22Rv1 (cell line): ENCODE results near the gene DCC.

ENCODE experiments used
- ZFX ChIP-seq: fragments of 450-650 bp; IDR thresholded peaks from 2 replicates; pipeline ENCODE4 v1.6.1; 2017; ENCODE audit warnings: antibody characterized with exemption, borderline replicate concordance
- TF ChIP-seq, protein P1 (sequence below): fragments of 450-650 bp; IDR thresholded peaks from 2 replicates; pipeline ENCODE4 v1.5.1; 2017; ENCODE audit warnings: mild to moderate bottlenecking

DNA sequence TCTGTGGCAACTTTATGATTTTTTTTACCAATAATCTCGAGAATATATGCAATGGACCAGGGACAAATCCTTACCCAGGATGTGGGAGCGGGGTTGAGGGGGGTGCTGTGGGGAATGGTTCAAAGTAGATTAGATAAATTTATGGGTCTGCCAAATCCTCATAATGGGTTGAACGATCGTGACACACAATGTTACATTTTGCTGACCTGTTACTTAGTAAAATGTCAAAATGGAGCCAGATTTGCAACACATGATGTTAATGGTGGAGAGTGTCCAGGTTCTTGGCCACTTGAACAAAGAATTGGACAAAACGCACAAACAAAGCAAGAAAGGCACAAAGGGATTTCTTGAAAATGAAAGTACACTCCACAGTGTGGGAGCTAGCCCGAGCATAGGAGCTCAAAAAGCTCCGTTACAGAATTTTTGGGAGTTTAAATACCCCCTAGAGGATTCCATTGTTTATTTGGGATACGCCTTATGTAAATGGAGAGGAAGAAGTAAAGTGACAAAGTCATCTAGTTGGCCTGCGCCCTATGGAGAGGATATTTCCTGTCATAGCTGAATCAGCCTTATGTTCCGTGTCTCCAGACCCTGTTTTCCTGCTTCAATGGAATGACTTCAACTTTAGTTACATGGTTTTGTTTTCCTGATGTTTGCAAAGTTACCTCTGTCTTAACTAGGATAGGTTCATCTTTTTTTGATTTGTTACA is 776.0 kb downstream of the DCC start:
- TF ChIP-seq ZFX: no peak
- TF ChIP-seq, protein P1, sequence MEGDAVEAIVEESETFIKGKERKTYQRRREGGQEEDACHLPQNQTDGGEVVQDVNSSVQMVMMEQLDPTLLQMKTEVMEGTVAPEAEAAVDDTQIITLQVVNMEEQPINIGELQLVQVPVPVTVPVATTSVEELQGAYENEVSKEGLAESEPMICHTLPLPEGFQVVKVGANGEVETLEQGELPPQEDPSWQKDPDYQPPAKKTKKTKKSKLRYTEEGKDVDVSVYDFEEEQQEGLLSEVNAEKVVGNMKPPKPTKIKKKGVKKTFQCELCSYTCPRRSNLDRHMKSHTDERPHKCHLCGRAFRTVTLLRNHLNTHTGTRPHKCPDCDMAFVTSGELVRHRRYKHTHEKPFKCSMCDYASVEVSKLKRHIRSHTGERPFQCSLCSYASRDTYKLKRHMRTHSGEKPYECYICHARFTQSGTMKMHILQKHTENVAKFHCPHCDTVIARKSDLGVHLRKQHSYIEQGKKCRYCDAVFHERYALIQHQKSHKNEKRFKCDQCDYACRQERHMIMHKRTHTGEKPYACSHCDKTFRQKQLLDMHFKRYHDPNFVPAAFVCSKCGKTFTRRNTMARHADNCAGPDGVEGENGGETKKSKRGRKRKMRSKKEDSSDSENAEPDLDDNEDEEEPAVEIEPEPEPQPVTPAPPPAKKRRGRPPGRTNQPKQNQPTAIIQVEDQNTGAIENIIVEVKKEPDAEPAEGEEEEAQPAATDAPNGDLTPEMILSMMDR: no peak
